ENCODE data around the gene LAPTM5.
"Not testable (repeated sequence)": the region's sequence is repeated elsewhere in the genome, so short reads cannot be mapped to it uniquely, and the experiment has no call there.

Gene LAPTM5

GRCh38 chr1:30768830-30769718, 11.5 kb upstream of the LAPTM5 start:
- DNase-seq = peak in 1 of 2 donors; percentile 46

- DNase-seq = no peak
These were observed 10.7 kb upstream of the LAPTM5 start for GRCh38 chr1:30768159-30768829.

- DNase-seq = not testable (repeated sequence)
These were observed 9.4 kb upstream of the LAPTM5 start for GRCh38 chr1:30766948-30767347.

GRCh38 chr1:30765556-30766434, 8.2 kb upstream of the LAPTM5 start:
- no peak for DNase-seq

GRCh38 chr1:30764939-30765555, 7.5 kb upstream of the LAPTM5 start:
- DNase-seq = no peak

GRCh38 chr1:30764396-30764795, 6.8 kb upstream of the LAPTM5 start:
- DNase-seq = no peak

- no peak for DNase-seq
These were observed 6.2 kb upstream of the LAPTM5 start for GRCh38 chr1:30763651-30764248.

- DNase-seq = no peak
These were observed 5.5 kb upstream of the LAPTM5 start for GRCh38 chr1:30762930-30763650.

GRCh38 chr1:30762152-30762929, 4.8 kb upstream of the LAPTM5 start:
- DNase-seq = no peak

- no peak for DNase-seq
These were observed 4.0 kb upstream of the LAPTM5 start for GRCh38 chr1:30761381-30762151.

GRCh38 chr1:30760596-30761324, 3.2 kb upstream of the LAPTM5 start:
- no peak for DNase-seq

GRCh38 chr1:30759718-30760281, 2.2 kb upstream of the LAPTM5 start:
- DNase-seq = no peak

GRCh38 chr1:30758785-30759380, 1.3 kb upstream of the LAPTM5 start:
- no peak for DNase-seq

GRCh38 chr1:30758121-30758688, 631 bp upstream of the LAPTM5 start:
- no peak for DNase-seq

- DNase-seq = peak; percentile 89 to 97
These were observed 826 bp downstream of the LAPTM5 start for GRCh38 chr1:30756545-30757351.

GRCh38 chr1:30756206-30756544, 1.4 kb downstream of the LAPTM5 start:
- no peak for DNase-seq

- DNase-seq = no peak
These were observed 1.8 kb downstream of the LAPTM5 start for GRCh38 chr1:30755746-30756145.
